Mononuclear cell (primary cell): ENCODE measurements around the gene HSD17B8. TPM values are rescaled to one million over a fixed set of nuclear protein-coding genes. Genes with fewer than 3 reads are reported as not detected.
A peak's percentile ranks its signal among the peaks of the same experiment; 100 is the strongest.

ENCODE experiments used
- H3K27me3 ChIP-seq: 2 replicates; pipeline ENCODE4 v1.6.0; 2011; ENCODE audit warnings: low read length, control low read depth; ENCODE audit not compliant: insufficient read depth
- H3K4me1 ChIP-seq: 2 replicates; pipeline ENCODE4 v1.5.1; 2011; ENCODE audit warnings: mild to moderate bottlenecking, low read length, control low read depth; ENCODE audit not compliant: insufficient read depth
- H3K4me3 ChIP-seq: 2 replicates; pipeline ENCODE4 v1.5.1; 2011; ENCODE audit warnings: mild to moderate bottlenecking, low read length, moderate library complexity
- H3K9me3 ChIP-seq: 2 replicates; pipeline ENCODE4 v1.5.1; 2011; ENCODE audit warnings: low read depth, mild to moderate bottlenecking, control low read depth, low read length
- total RNA-seq: library from RNA; depleted of rRNA; stranded (reverse); fragments of >200 nt; gene quantifications from one replicate; pipeline ENCODE4 v1.2.3, GENCODE V29; 2012

The HSD17B8 gene
- total RNA-seq, 1 donor, result 6.4 TPM

GRCh38 chr6:33194431-33194979, 9.9 kb upstream of the HSD17B8 start:
- Histone ChIP-seq H3K9me3 (no peaks in the 10 kb centered on the region), H3K27me3 (peaks cover 17% of the 10 kb centered on the region), H3K4me3 (no peak overlapping the region)

DNA sequence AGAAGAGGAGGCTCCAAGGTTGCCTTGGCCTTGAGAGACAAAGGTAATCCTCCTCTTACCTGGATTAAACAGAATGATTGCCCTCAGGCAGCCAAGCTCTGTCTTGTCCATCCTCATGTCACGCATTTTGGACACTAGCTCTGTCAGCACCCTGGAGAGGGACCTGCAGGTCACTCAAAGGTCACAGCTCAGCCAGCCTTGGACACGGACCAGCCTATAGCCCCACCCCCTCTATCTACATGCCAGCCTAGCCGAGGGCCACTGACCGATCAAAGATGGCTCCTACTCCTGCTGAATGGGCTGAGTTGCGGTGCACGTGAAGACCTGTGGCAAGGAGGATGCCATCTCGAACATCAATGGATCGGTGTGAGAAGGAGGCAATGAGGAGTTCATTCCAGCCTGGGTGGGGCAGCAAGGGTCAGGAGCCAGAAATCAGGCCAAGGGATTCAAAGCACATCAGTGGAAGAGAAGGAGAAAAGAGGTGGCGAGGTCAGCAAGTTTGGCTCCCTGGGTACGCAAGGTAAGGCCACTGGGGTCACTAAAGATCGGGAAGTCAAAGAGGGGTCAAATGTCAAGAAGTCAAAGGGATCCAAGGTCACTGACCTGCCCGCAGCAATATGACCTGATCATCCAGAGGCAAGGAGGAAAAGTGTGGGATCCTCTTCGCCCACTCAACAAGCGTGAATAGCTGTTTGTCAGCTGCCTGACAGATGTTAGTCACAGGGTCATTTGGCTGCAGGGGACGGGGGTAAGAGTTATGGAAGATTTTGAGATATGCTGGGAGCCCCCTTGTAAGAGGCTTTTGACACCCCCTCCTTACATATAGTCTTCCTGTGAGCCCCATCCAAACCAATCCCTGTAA, 8.9 kb upstream of the HSD17B8 start:
- peaks cover 35% of the 10 kb centered on the region for H3K4me1 ChIP-seq
- H3K4me3 ChIP-seq, result no peak overlapping the region

More at GRCh38 chr6:33194431-33194979, 9.9 kb upstream of the HSD17B8 start:
- H3K4me1 ChIP-seq, result peaks cover 32% of the 10 kb centered on the region

GRCh38 chr6:33197431-33198048, 6.9 kb upstream of the HSD17B8 start:
- Histone ChIP-seq H3K9me3 (no peaks in the 10 kb centered on the region), H3K4me1 (peaks cover 42% of the 10 kb centered on the region), H3K27me3 (no peaks in the 10 kb centered on the region)

More for the DNA sequence above, 8.9 kb upstream of the HSD17B8 start:
- H3K9me3 ChIP-seq, result no peaks in the 10 kb centered on the region
- peaks cover 16% of the 10 kb centered on the region for H3K27me3 ChIP-seq

GRCh38 chr6:33198159-33198852, 6.1 kb upstream of the HSD17B8 start:
- Histone ChIP-seq H3K27me3 (no peaks in the 10 kb centered on the region), H3K4me3 (no peak overlapping the region), H3K9me3 (no peaks in the 10 kb centered on the region), H3K4me1 (peaks cover 36% of the 10 kb centered on the region)

More at GRCh38 chr6:33197431-33198048, 6.9 kb upstream of the HSD17B8 start:
- H3K4me3 ChIP-seq, result no peak overlapping the region

GRCh38 chr6:33198853-33199436, 5.5 kb upstream of the HSD17B8 start:
- H3K4me1 ChIP-seq, result peaks cover 40% of the 10 kb centered on the region

GRCh38 chr6:33199687-33200218, 4.7 kb upstream of the HSD17B8 start:
- Histone ChIP-seq H3K4me1 (peaks cover 45% of the 10 kb centered on the region), H3K9me3 (no peaks in the 10 kb centered on the region), H3K4me3 (peak overlapping the region; percentile 85), H3K27me3 (no peaks in the 10 kb centered on the region)

More at GRCh38 chr6:33198853-33199436, 5.5 kb upstream of the HSD17B8 start:
- H3K27me3 ChIP-seq, result no peaks in the 10 kb centered on the region
- H3K9me3 ChIP-seq, result no peaks in the 10 kb centered on the region
- no peak overlapping the region for H3K4me3 ChIP-seq

GRCh38 chr6:33200219-33201146, 4.0 kb upstream of the HSD17B8 start, which contains the start of the genes RXRB and SLC39A7:
RXRB (minus strand) TSS chr6:33200665; CDS start chr6:33200476, 189 bp downstream.
SLC39A7 (plus strand) TSS chr6:33200867; CDS start chr6:33201246, 379 bp downstream.
- no peaks in the 10 kb centered on the region for H3K27me3 ChIP-seq
- H3K4me3 ChIP-seq, result peak within 1 kb of the TSS; percentile 85
- H3K4me1 ChIP-seq, result peaks cover 53% of the 10 kb centered on the region
- H3K9me3 ChIP-seq, result no peaks in the 10 kb centered on the region

GRCh38 chr6:33201147-33201545, 3.3 kb upstream of the HSD17B8 start:
- peaks cover 53% of the 10 kb centered on the region for H3K4me1 ChIP-seq
- no peaks in the 10 kb centered on the region for H3K27me3 ChIP-seq
- H3K9me3 ChIP-seq, result no peaks in the 10 kb centered on the region
- H3K4me3 ChIP-seq, result peak overlapping the region; percentile 85

DNA sequence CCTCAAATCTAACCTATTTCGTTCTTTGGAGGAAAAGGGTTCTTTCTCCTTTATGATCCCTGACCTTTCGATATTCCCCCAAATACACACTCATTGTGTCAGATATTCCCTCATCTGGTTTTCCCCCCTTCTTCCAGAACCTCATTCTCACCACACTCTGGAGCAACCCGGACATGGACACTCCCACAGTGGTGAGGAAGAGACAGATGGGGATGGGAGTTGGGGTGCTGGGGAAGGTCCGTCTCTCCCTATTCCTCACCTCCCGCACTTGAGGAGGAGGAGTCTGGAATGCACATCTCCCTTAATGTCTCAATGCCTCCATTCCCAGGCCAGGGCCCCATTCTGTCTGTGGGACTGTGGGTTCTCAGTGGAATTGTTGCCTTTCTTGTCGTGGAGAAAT, 2.5 kb upstream of the HSD17B8 start:
- H3K4me3 ChIP-seq, result no peak overlapping the region
- peaks cover 53% of the 10 kb centered on the region for H3K4me1 ChIP-seq
- no peaks in the 10 kb centered on the region for H3K27me3 ChIP-seq
- no peaks in the 10 kb centered on the region for H3K9me3 ChIP-seq

- Histone ChIP-seq H3K9me3 (no peaks in the 10 kb centered on the region), H3K4me1 (peaks cover 54% of the 10 kb centered on the region), H3K4me3 (no peak overlapping the region), H3K27me3 (no peaks in the 10 kb centered on the region)
Observed at GRCh38 chr6:33202799-33203198, 1.7 kb upstream of the HSD17B8 start.

- no peaks in the 10 kb centered on the region for H3K27me3 ChIP-seq
- no peak overlapping the region for H3K4me3 ChIP-seq
- no peaks in the 10 kb centered on the region for H3K9me3 ChIP-seq
- H3K4me1 ChIP-seq, result peaks cover 50% of the 10 kb centered on the region
Observed at GRCh38 chr6:33203443-33204164, 851 bp upstream of the HSD17B8 start.

- Histone ChIP-seq H3K27me3 (no peaks in the 10 kb centered on the region), H3K9me3 (no peaks in the 10 kb centered on the region), H3K4me1 (peaks cover 49% of the 10 kb centered on the region), H3K4me3 (no peak overlapping the region)
Observed at GRCh38 chr6:33204165-33204414, 365 bp upstream of the HSD17B8 start.
